ENCODE data around the gene CATSPER3.

Gene CATSPER3

GRCh38 chr5:135047347-135047695 is 79.6 kb downstream of the CATSPER3 start:
- POLR2A ChIA-PET, result interaction anchor here (1.0 kb wide), 1 partner anchor 21 kb away, joined by 3 read pairs; no protein-coding TSS in a partner anchor
- CTCF ChIA-PET, result no interaction called here
- TF ChIP-seq FOXK2 (IDR thresholded peaks at IDR 0.05), result no peak
- TF ChIP-seq BHLHE40 (IDR thresholded peaks at IDR 0.05; ENCODE audit: borderline replicate concordance), result no peak
- no peak for DNase-seq (ENCODE audit: extremely low spot score)

- TF ChIP-seq L3MBTL2 (conservative IDR thresholded peaks at IDR 0.05), result no peak
- no peak for TF ChIP-seq PKNOX1 (IDR thresholded peaks at IDR 0.05)
- TF ChIP-seq FOXA1 (IDR thresholded peaks at IDR 0.05), result no peak
- TF ChIP-seq TARDBP (IDR thresholded peaks at IDR 0.05), result no peak
- TF ChIP-seq SP1 (IDR thresholded peaks at IDR 0.05), result no peak
- no peak for TF ChIP-seq FOXM1 (IDR thresholded peaks at IDR 0.05; ENCODE audit: borderline replicate concordance)
- TF ChIP-seq ARNT (IDR thresholded peaks at IDR 0.05), result no peak
- no peak for TF ChIP-seq NFRKB (IDR thresholded peaks at IDR 0.05)
- no peak for TF ChIP-seq CTBP1 (IDR thresholded peaks at IDR 0.05; ENCODE audit: borderline replicate concordance)
- TF ChIP-seq BHLHE40 (IDR thresholded peaks at IDR 0.05; ENCODE audit: borderline replicate concordance), result no peak
- no peak for TF ChIP-seq LEF1 (IDR thresholded peaks at IDR 0.05; ENCODE audit: borderline replicate concordance)
- ChIA-PET POLR2A (no interaction called here), CTCF (interaction anchor here (0.6 to 1.2 kb wide), 3 partner anchors 20 to 131 kb away, joined by 3 to 6 read pairs (median 4); no protein-coding TSS in a partner anchor)
- no peak for DNase-seq (ENCODE audit: extremely low spot score)
Measured at GRCh38 chr5:135048286-135048685, 80.6 kb downstream of the CATSPER3 start.

GRCh38 chr5:135048930-135049329 is 81.2 kb downstream of the CATSPER3 start:
- ChIA-PET POLR2A (no interaction called here), CTCF (interaction anchor here (1.2 kb wide), 1 partner anchor 132 kb away, joined by 4 read pairs; no protein-coding TSS in a partner anchor)
- DNase-seq (ENCODE audit: extremely low spot score), result no peak
- TF ChIP-seq FOXM1 (IDR thresholded peaks at IDR 0.05; ENCODE audit: borderline replicate concordance) (no peak), CTBP1 (IDR thresholded peaks at IDR 0.05; ENCODE audit: borderline replicate concordance) (no peak), NFRKB (IDR thresholded peaks at IDR 0.05) (no peak), ARNT (IDR thresholded peaks at IDR 0.05) (no peak), TARDBP (IDR thresholded peaks at IDR 0.05) (no peak), ELF4 (IDR thresholded peaks at IDR 0.05) (no peak), HDGF (IDR thresholded peaks at IDR 0.05; ENCODE audit: borderline replicate concordance) (no peak), L3MBTL2 (conservative IDR thresholded peaks at IDR 0.05) (no peak), SUZ12 (IDR thresholded peaks at IDR 0.05) (no peak), FOXA1 (IDR thresholded peaks at IDR 0.05) (no peak)

- TF ChIP-seq FOXA1 (IDR thresholded peaks at IDR 0.05), result no peak
- TF ChIP-seq BHLHE40 (IDR thresholded peaks at IDR 0.05; ENCODE audit: borderline replicate concordance), result no peak
- TF ChIP-seq TARDBP (IDR thresholded peaks at IDR 0.05), result no peak
- no peak for TF ChIP-seq ELF4 (IDR thresholded peaks at IDR 0.05)
- no peak for TF ChIP-seq HDGF (IDR thresholded peaks at IDR 0.05; ENCODE audit: borderline replicate concordance)
- no peak for TF ChIP-seq FOXK2 (IDR thresholded peaks at IDR 0.05)
- TF ChIP-seq CTBP1 (IDR thresholded peaks at IDR 0.05; ENCODE audit: borderline replicate concordance), result no peak
- no peak for TF ChIP-seq PKNOX1 (IDR thresholded peaks at IDR 0.05)
- TF ChIP-seq L3MBTL2 (conservative IDR thresholded peaks at IDR 0.05), result no peak
- no peak for TF ChIP-seq SP1 (IDR thresholded peaks at IDR 0.05)
- no peak for TF ChIP-seq LEF1 (IDR thresholded peaks at IDR 0.05; ENCODE audit: borderline replicate concordance)
- TF ChIP-seq ZNF384 (IDR thresholded peaks at IDR 0.05), result no peak
- no peak for TF ChIP-seq ARNT (IDR thresholded peaks at IDR 0.05)
- no peak for DNase-seq (ENCODE audit: extremely low spot score)
- CTCF ChIA-PET, result no interaction called here
- POLR2A ChIA-PET, result no interaction called here
Measured at GRCh38 chr5:135050244-135050767, 82.6 kb downstream of the CATSPER3 start.

GRCh38 chr5:135051399-135051798 is 83.7 kb downstream of the CATSPER3 start:
- no peak for DNase-seq (ENCODE audit: extremely low spot score)
- CTCF ChIA-PET, result no interaction called here
- TF ChIP-seq HDGF (IDR thresholded peaks at IDR 0.05; ENCODE audit: borderline replicate concordance), result no peak
- no peak for TF ChIP-seq NFRKB (IDR thresholded peaks at IDR 0.05)
- no peak for TF ChIP-seq TARDBP (IDR thresholded peaks at IDR 0.05)
- no peak for TF ChIP-seq FOXA1 (IDR thresholded peaks at IDR 0.05)
- no peak for TF ChIP-seq SUZ12 (IDR thresholded peaks at IDR 0.05)
- no peak for TF ChIP-seq BHLHE40 (IDR thresholded peaks at IDR 0.05; ENCODE audit: borderline replicate concordance)
- no peak for TF ChIP-seq PKNOX1 (IDR thresholded peaks at IDR 0.05)
- POLR2A ChIA-PET, result interaction anchor here (1.0 kb wide), 1 partner anchor 18 kb away, joined by 3 read pairs; no protein-coding TSS in a partner anchor

- ChIA-PET POLR2A (interaction anchor here (1.0 kb wide), 1 partner anchor 18 kb away, joined by 3 read pairs; no protein-coding TSS in a partner anchor), CTCF (no interaction called here)
- DNase-seq (ENCODE audit: extremely low spot score), result no peak
- no peak for TF ChIP-seq SUZ12 (IDR thresholded peaks at IDR 0.05)
- TF ChIP-seq SP1 (IDR thresholded peaks at IDR 0.05), result no peak
- no peak for TF ChIP-seq TARDBP (IDR thresholded peaks at IDR 0.05)
- no peak for TF ChIP-seq NFRKB (IDR thresholded peaks at IDR 0.05)
- no peak for TF ChIP-seq ARNT (IDR thresholded peaks at IDR 0.05)
- no peak for TF ChIP-seq LEF1 (IDR thresholded peaks at IDR 0.05; ENCODE audit: borderline replicate concordance)
- no peak for TF ChIP-seq ELF4 (IDR thresholded peaks at IDR 0.05)
- no peak for TF ChIP-seq L3MBTL2 (conservative IDR thresholded peaks at IDR 0.05)
- TF ChIP-seq FOXK2 (IDR thresholded peaks at IDR 0.05), result no peak
- TF ChIP-seq CTBP1 (IDR thresholded peaks at IDR 0.05; ENCODE audit: borderline replicate concordance), result no peak
- TF ChIP-seq ZNF384 (IDR thresholded peaks at IDR 0.05), result no peak
- no peak for TF ChIP-seq FOXM1 (IDR thresholded peaks at IDR 0.05; ENCODE audit: borderline replicate concordance)
- no peak for TF ChIP-seq HDGF (IDR thresholded peaks at IDR 0.05; ENCODE audit: borderline replicate concordance)
- TF ChIP-seq FOXA1 (IDR thresholded peaks at IDR 0.05), result no peak
- no peak for TF ChIP-seq PKNOX1 (IDR thresholded peaks at IDR 0.05)
- TF ChIP-seq BHLHE40 (IDR thresholded peaks at IDR 0.05; ENCODE audit: borderline replicate concordance), result no peak
Measured at GRCh38 chr5:135051872-135052271, 84.2 kb downstream of the CATSPER3 start.

Data from HEK293T (cell line).